T-helper 2 cell treated with Interferon-gamma antibody and Interleukin-4, amounts not matched to agents 100 ng/mL and 5 ng/mL, for 36 hours (primary cell): ENCODE data around the gene CD247. TPM values are rescaled to one million over a fixed set of nuclear protein-coding genes. Genes with fewer than 3 reads are reported as not detected.

Source experiments
- intact Hi-C: fragments of 100-400 bp; cut with micrococcal nuclease; formaldehyde crosslinking; loops from one replicate; pipeline ENCODE4 v1.15.1; 2023
- total RNA-seq: library from RNA; stranded (reverse); gene quantifications from 2 replicates; pipeline ENCODE4 v1.2.3, GENCODE V29; 2022

The CD247 gene
- total RNA-seq, 1 donor from 2014 or later, result 177 TPM

- intact Hi-C loops, result loop anchor here (1.0 to 5.0 kb wide), 3 partner anchors 16 to 296 kb away; partner anchors contain the start of gene POU2F1
These were observed 2.4 kb downstream of the CD247 start for GRCh38 chr1:167515893-167516321.

GRCh38 chr1:167515461-167515860 lies 2.9 kb downstream of the CD247 start:
- intact Hi-C loops, result loop anchor here (5.0 kb wide), 1 partner anchor 33 kb away; no protein-coding TSS in a partner anchor

GRCh38 chr1:167514288-167514687 lies 4.0 kb downstream of the CD247 start:
- intact Hi-C loops, result no loop called here

- intact Hi-C loops, result no loop called here
These were observed 6.2 kb downstream of the CD247 start for GRCh38 chr1:167512046-167512654.

- intact Hi-C loops, result no loop called here
These were observed 6.8 kb downstream of the CD247 start for GRCh38 chr1:167511374-167511986.

- intact Hi-C loops, result no loop called here
These were observed 7.4 kb downstream of the CD247 start for GRCh38 chr1:167510881-167511280.

- intact Hi-C loops, result no loop called here
These were observed 8.1 kb downstream of the CD247 start for GRCh38 chr1:167510244-167510643.

- intact Hi-C loops, result no loop called here
These were observed 8.7 kb downstream of the CD247 start for GRCh38 chr1:167509587-167509986.

- intact Hi-C loops, result no loop called here
These were observed 10.6 kb downstream of the CD247 start for GRCh38 chr1:167507719-167508118.

GRCh38 chr1:167504467-167504827 lies 13.9 kb downstream of the CD247 start:
- intact Hi-C loops, result no loop called here

- intact Hi-C loops, result no loop called here
These were observed 14.5 kb downstream of the CD247 start for GRCh38 chr1:167503626-167504466.

- intact Hi-C loops, result no loop called here
These were observed 15.4 kb downstream of the CD247 start for GRCh38 chr1:167502719-167503462.

GRCh38 chr1:167502192-167502551 lies 16.2 kb downstream of the CD247 start:
- intact Hi-C loops, result no loop called here

GRCh38 chr1:167501515-167502191 lies 16.7 kb downstream of the CD247 start:
- intact Hi-C loops, result no loop called here

- intact Hi-C loops, result loop anchor here (1.0 kb wide), 1 partner anchor 16 kb away; no protein-coding TSS in a partner anchor
These were observed 18.0 kb downstream of the CD247 start for GRCh38 chr1:167500283-167500860.

GRCh38 chr1:167499664-167500101 lies 18.6 kb downstream of the CD247 start:
- intact Hi-C loops, result loop anchor here (1.0 kb wide), 1 partner anchor 17 kb away; no protein-coding TSS in a partner anchor

- intact Hi-C loops, result no loop called here
These were observed 19.2 kb downstream of the CD247 start for GRCh38 chr1:167499106-167499505.

GRCh38 chr1:167496797-167497619 lies 21.3 kb downstream of the CD247 start:
- intact Hi-C loops, result no loop called here

GRCh38 chr1:167493372-167493771 lies 25.0 kb downstream of the CD247 start:
- intact Hi-C loops, result loop anchor here (2.0 kb wide), 1 partner anchor 51 kb away; no protein-coding TSS in a partner anchor
